Fibroblast of pulmonary artery (primary cell): ENCODE data around the gene CPEB2.

ENCODE experiments used
- DNase-seq: peaks from one replicate; pipeline ENCODE4 v3.0.0-alpha.2; 2010; ENCODE audit warnings: low read depth
- H3K4me3 ChIP-seq: replicated peaks from 2 replicates; pipeline ENCODE4 v1.5.1; 2011; ENCODE audit warnings: low read depth, mild to moderate bottlenecking, control low read depth, low read length, moderate library complexity
- CTCF ChIP-seq: IDR thresholded peaks from 2 replicates; pipeline ENCODE4 v1.5.1; 2011; ENCODE audit warnings: mild to moderate bottlenecking, control low read depth, low read length, inconsistent platforms; ENCODE audit errors: missing control alignments

CPEB2 gene

GRCh38 chr4:15007201-15007600 is 4.9 kb downstream of the CPEB2 start:
- TF ChIP-seq CTCF: no peak
- H3K4me3 ChIP-seq: no peak overlapping the region
- no peak for DNase-seq

GRCh38 chr4:15010038-15010585 is 7.8 kb downstream of the CPEB2 start:
- no peak for DNase-seq
- no peak for TF ChIP-seq CTCF
- H3K4me3 ChIP-seq: no peak overlapping the region

DNA sequence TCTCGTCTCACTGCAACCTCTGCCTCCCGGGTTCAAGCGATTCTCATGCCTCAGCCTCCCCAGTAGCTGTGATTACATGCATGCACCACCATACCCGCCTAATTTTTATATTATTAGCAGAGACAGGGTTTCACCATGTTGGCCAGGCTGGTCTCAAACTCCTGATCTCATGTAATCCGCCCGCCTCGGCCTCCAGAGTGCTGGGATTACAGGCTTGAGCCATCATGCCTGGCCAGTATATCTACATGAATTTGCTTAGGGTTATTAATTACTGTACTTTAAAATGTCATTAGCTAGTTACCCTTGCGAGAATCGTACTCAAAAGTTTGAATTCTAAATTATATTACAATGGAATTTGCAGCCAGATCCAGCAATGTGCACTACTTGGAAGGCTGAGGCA is 8.9 kb downstream of the CPEB2 start:
- no peak for TF ChIP-seq CTCF
- DNase-seq: no peak
- no peak overlapping the region for H3K4me3 ChIP-seq

- no peak for TF ChIP-seq CTCF
- no peak overlapping the region for H3K4me3 ChIP-seq
Measured at GRCh38 chr4:15012017-15012788, 9.9 kb downstream of the CPEB2 start.

GRCh38 chr4:15013585-15013984 is 11.3 kb downstream of the CPEB2 start:
- no peak overlapping the region for H3K4me3 ChIP-seq
- TF ChIP-seq CTCF: no peak
- DNase-seq: no peak

More at GRCh38 chr4:15012017-15012788, 9.9 kb downstream of the CPEB2 start:
- DNase-seq: no peak

DNA sequence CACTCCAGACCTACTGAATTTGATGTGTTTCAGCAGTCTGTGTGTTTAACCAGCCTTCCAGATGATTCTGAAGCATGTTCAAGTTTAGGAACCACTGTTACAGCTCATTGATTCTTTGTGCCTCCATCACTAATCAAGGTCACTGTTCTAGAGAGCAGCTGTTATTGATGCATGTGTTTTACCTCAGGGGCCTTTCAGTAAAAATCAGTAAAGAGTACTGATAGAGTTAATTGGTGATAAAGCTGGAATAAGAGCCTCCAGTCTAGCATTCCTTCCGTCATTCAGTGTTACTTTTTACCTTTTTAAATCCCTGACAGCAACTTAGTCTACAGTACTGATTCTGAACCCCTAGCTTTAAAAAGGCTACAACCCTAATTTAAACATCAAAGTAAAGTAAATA is 12.9 kb downstream of the CPEB2 start:
- no peak for DNase-seq
- no peak for TF ChIP-seq CTCF
- no peak overlapping the region for H3K4me3 ChIP-seq

- no peak for TF ChIP-seq CTCF
- no peak overlapping the region for H3K4me3 ChIP-seq
- no peak for DNase-seq
Measured at GRCh38 chr4:15018361-15018760, 16.1 kb downstream of the CPEB2 start.
